ENCODE measurements around the gene ATP6AP1. TPM values are rescaled to one million over a fixed set of nuclear protein-coding genes. Genes with fewer than 3 reads are reported as not detected.

Gene ATP6AP1
- total and polyA plus RNA-seq, 9 of the 15 experiments (the other 6 are each of a cell fraction or from before 2014, with no cell fraction given), result 8.3 to 90.5 (median 52.9) TPM

GRCh38 chrX:154428176-154429171 is at the start of gene ATP6AP1 (continued):
- TF ChIP-seq TAF15 (IDR thresholded peaks at IDR 0.05; ENCODE audit: low read depth, low read length), result no peak
- TF ChIP-seq NONO (IDR thresholded peaks at IDR 0.05; ENCODE audit: low read depth in 2 of 2, low read length in 1 of 2), result 0 out of 4 replicates have a peak, but pooled peaks of 1 of the 2 experiments have one; percentile 34
- no peak for TF ChIP-seq MCM2 (IDR thresholded peaks at IDR 0.05; ENCODE audit: low read depth)
- TF ChIP-seq ZNF695 (CRISPR knock-in tag; IDR thresholded peaks at IDR 0.05), result no peak
- TF ChIP-seq IFI16 (CRISPR knock-in tag; IDR thresholded peaks at IDR 0.05), result no peak
- TF ChIP-seq DACH1 (IDR thresholded peaks at IDR 0.05; ENCODE audit: partially characterized antibody), result peak; percentile 26
- no peak for TF ChIP-seq SOX6 (IDR thresholded peaks at IDR 0.05)
- 0 out of 2 replicates have a peak, but pooled peaks have one; percentile 52 for TF ChIP-seq RUNX1 (IDR thresholded peaks at IDR 0.05; ENCODE audit: low read depth)
- peak in 1 of 2 experiments; percentile 45; a peak in 1 of 4 replicates for TF ChIP-seq RCOR1 (IDR thresholded peaks at IDR 0.05; ENCODE audit: borderline replicate concordance in 1 of 2, low read depth in 2 of 2, low read length in 2 of 2)
- TF ChIP-seq HSF4 (CRISPR knock-in tag; IDR thresholded peaks at IDR 0.05; ENCODE audit: borderline replicate concordance), result no peak
- 0 out of 2 replicates have a peak, but pooled peaks have one; percentile 11 for TF ChIP-seq DMBX1 (CRISPR knock-in tag; IDR thresholded peaks at IDR 0.05; ENCODE audit: borderline replicate concordance)
- TF ChIP-seq RBM34 (IDR thresholded peaks at IDR 0.05; ENCODE audit: borderline replicate concordance, insufficient read depth, low read length), result no peak
- no peak for TF ChIP-seq MIER1 (IDR thresholded peaks at IDR 0.05; ENCODE audit: low read depth)
- TF ChIP-seq TAL1 (IDR thresholded peaks at IDR 0.05), result no peak
- no peak for TF ChIP-seq NFXL1 (CRISPR knock-in tag; IDR thresholded peaks at IDR 0.05)
- 0 out of 4 replicates have a peak, but pooled peaks of 1 of the 2 experiments have one; percentile 52 for TF ChIP-seq ARNT (IDR thresholded peaks at IDR 0.05)
- TF ChIP-seq FIP1L1 (IDR thresholded peaks at IDR 0.05; ENCODE audit: low read depth, low read length, poor library complexity, severe bottlenecking), result no peak
- TF ChIP-seq HES1 (IDR thresholded peaks at IDR 0.05; ENCODE audit: low read depth), result no peak
- TF ChIP-seq ZNF76 (CRISPR knock-in tag; IDR thresholded peaks at IDR 0.05; ENCODE audit: borderline replicate concordance), result no peak
- TF ChIP-seq ZNF280B (CRISPR knock-in tag; IDR thresholded peaks at IDR 0.05), result no peak
- TF ChIP-seq NR4A1 (CRISPR knock-in tag; IDR thresholded peaks at IDR 0.05), result no peak
- no peak for TF ChIP-seq NR4A1 (tag; IDR thresholded peaks at IDR 0.05)
- TF ChIP-seq TFAM (CRISPR knock-in tag; conservative IDR thresholded peaks at IDR 0.05), result no peak
- TF ChIP-seq ETS2 (tag; IDR thresholded peaks at IDR 0.05; ENCODE audit: borderline replicate concordance, poor library complexity, severe bottlenecking), result no peak
- no peak for TF ChIP-seq IRF9 (tag; IDR thresholded peaks at IDR 0.05)
- no peak for TF ChIP-seq TAF7 (tag; IDR thresholded peaks at IDR 0.05)

Data from K562 (cell line).